SK-N-MC (cell line): ENCODE measurements around the gene EME2.

Source experiments
- DNase-seq: peaks from one replicate; pipeline ENCODE4 v3.0.0-alpha.2; 2011; ENCODE audit warnings: low read depth, low spot score
- H3K27ac ChIP-seq: fragments of 200-600 bp; sonication (generic); 2 replicates; pipeline ENCODE4 v1.5.1; 2016; ENCODE audit warnings: mixed run types
- H3K36me3 ChIP-seq: fragments of 200-600 bp; sonication (generic); 2 replicates; pipeline ENCODE4 v1.6.1; 2017; ENCODE audit warnings: antibody characterized with exemption, low read length, mixed read lengths; ENCODE audit not compliant: insufficient read depth
- H3K4me3 ChIP-seq: fragments of 200-600 bp; sonication (generic); 2 replicates; pipeline ENCODE4 v1.5.1; 2016
- H3K9ac ChIP-seq: fragments of 200-600 bp; sonication (generic); 2 replicates; pipeline ENCODE4 v1.8.0; 2017; ENCODE audit warnings: mixed run types, mixed read lengths; ENCODE audit not compliant: insufficient read length
- H3K9me3 ChIP-seq: fragments of 200-600 bp; sonication (generic); 2 replicates; pipeline ENCODE4 v1.6.1; 2017; ENCODE audit warnings: low read depth, mild to moderate bottlenecking, antibody characterized with exemption, low read length, moderate library complexity, mixed read lengths
- EZH2 ChIP-seq: fragments of 200-600 bp; sonication (generic); IDR thresholded peaks from one replicate; pipeline ENCODE4 v1.6.1; 2017; ENCODE audit warnings: antibody characterized with exemption
- FOXP2 ChIP-seq: optimal IDR thresholded peaks from 2 replicates; pipeline ENCODE3; 2011; ENCODE audit warnings: mild to moderate bottlenecking, moderate library complexity; ENCODE audit not compliant: insufficient read depth; ENCODE audit errors: extremely low read length, control extremely low read depth
- POLR2AphosphoS5 ChIP-seq: IDR thresholded peaks from 2 replicates; pipeline ENCODE4 v1.6.1; 2012; ENCODE audit warnings: mild to moderate bottlenecking, low read depth, low read length, borderline replicate concordance

EME2 gene

GRCh38 chr16:1820946-1821290 is 48.3 kb downstream of the EME2 start:
- TF ChIP-seq FOXP2 (no peak), EZH2 (no peak), POLR2AphosphoS5 (no peak)
- Histone ChIP-seq H3K4me3 (no peak overlapping the region), H3K36me3 (no peaks in the 10 kb centered on the region), H3K9ac (no peak overlapping the region), H3K27ac (no peak overlapping the region), H3K9me3 (no peaks in the 10 kb centered on the region)
- DNase-seq = no peak

- Histone ChIP-seq H3K36me3 (no peaks in the 10 kb centered on the region), H3K27ac (no peak overlapping the region), H3K4me3 (no peak overlapping the region), H3K9ac (no peak overlapping the region), H3K9me3 (no peaks in the 10 kb centered on the region)
- TF ChIP-seq EZH2 (no peak), POLR2AphosphoS5 (no peak), FOXP2 (no peak)
- no peak for DNase-seq
These were observed 49.4 kb downstream of the EME2 start for GRCh38 chr16:1821861-1822611.

GRCh38 chr16:1822801-1823200 is 50.2 kb downstream of the EME2 start:
- no peaks in the 10 kb centered on the region for H3K9me3 ChIP-seq
- no peak for DNase-seq
- no peak overlapping the region for H3K4me3 ChIP-seq
- TF ChIP-seq FOXP2 (no peak), POLR2AphosphoS5 (no peak), EZH2 (no peak)
- no peaks in the 10 kb centered on the region for H3K36me3 ChIP-seq
- no peak overlapping the region for H3K27ac ChIP-seq
- H3K9ac ChIP-seq = no peak overlapping the region

GRCh38 chr16:1823821-1824220 is 51.2 kb downstream of the EME2 start:
- TF ChIP-seq EZH2 (no peak), FOXP2 (no peak)
- DNase-seq = no peak
- Histone ChIP-seq H3K4me3 (no peak overlapping the region), H3K27ac (no peak overlapping the region), H3K9me3 (no peaks in the 10 kb centered on the region), H3K9ac (no peak overlapping the region), H3K36me3 (no peaks in the 10 kb centered on the region)

DNA sequence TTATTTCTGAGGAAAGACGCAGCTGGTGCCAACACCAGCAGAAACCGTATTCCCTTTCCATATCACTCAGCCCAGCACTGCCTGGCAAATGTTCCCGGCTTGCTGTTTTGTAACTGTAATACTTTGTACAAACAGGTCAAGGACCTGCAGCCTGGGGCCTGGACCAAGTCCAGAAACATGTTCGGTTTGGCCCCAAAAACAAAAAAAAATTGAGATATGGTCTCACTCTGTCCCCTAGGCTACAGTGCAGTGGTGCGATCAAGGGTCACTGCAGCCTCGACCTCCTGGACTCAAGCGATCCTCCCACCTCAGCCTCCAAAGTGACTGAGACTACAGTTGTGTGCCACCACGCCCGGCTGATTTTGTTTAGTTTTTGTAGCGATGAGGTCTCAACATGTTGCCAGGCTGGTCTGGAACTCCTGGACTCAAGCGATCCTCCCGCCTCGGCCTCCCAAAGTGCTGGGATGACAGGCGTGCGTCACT is 52.8 kb downstream of the EME2 start:
- DNase-seq = no peak
- no peaks in the 10 kb centered on the region for H3K9me3 ChIP-seq
- TF ChIP-seq FOXP2 (no peak), POLR2AphosphoS5 (no peak), EZH2 (no peak)
- no peak overlapping the region for H3K27ac ChIP-seq
- H3K36me3 ChIP-seq = no peaks in the 10 kb centered on the region
- peak overlapping the region; percentile 95; the same call in 1 of the 2 replicates for H3K4me3 ChIP-seq
- no peak overlapping the region for H3K9ac ChIP-seq
